Astrocyte of the cerebellum (primary cell): Measurements from ENCODE around the gene CAMTA1.

Source experiments
- DNase-seq: peaks from one replicate; pipeline ENCODE4 v3.0.0-alpha.2; 2011; ENCODE audit warnings: low read depth
- H3K4me3 ChIP-seq: 2 replicates; pipeline ENCODE4 v1.5.1; 2011; ENCODE audit warnings: mild to moderate bottlenecking, low read depth, low read length, moderate library complexity
- in situ Hi-C: cut with HindIII; loops from 2 replicates; pipeline ENCODE4 v1.10.0; 2017; ENCODE audit warnings: low sequenced_read_pairs
- TF ChIP-seq, protein P1 (sequence below): IDR thresholded peaks from 2 replicates; pipeline ENCODE4 v1.5.1; 2012; ENCODE audit warnings: low read length, low read depth, moderate library complexity, mild to moderate bottlenecking; ENCODE audit errors: missing control alignments

The CAMTA1 gene

DNA sequence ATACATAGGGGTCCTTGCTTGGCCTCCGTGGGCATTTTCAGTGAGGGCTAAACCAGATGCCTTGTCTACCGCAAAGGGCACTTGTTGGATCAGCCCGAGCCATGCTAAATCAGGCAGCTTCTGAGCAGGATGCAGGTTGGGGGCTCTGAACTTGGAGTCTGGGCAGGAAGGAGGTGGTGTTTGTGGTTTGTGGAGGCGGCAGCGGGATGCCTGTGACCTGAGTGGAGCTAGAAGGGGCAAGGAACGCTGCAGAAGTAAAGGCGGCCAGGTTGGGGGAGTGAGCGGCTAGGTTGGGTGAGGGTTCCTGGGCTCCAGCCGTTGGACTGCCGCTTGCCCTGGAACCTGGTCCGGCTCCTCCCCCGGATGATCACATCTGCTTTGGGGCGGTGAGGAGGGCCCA is 183.9 kb downstream of the CAMTA1 start:
- DNase-seq, result no peak

DNA sequence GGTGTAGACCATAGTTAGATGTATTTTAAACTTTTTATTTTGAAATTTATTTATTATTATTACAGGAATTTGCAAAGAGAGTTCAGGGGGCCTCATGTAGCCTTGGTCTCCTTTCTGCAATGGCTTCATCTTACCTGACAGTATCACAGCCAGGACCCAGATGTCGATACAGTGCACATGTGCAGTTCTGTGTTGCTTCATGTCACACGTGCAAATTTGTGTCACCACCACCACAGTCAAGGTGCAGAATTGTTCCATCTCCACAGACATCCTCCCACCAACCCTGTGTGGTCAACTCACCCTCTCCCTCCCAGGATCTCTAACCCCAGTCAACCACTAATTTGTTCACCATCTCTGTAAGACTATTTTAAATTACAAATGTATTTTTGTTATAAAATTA is 184.5 kb downstream of the CAMTA1 start:
- in situ Hi-C loops, result no loop called here
- no peak overlapping the region for H3K4me3 ChIP-seq
- DNase-seq, result no peak
- TF ChIP-seq, protein P1, sequence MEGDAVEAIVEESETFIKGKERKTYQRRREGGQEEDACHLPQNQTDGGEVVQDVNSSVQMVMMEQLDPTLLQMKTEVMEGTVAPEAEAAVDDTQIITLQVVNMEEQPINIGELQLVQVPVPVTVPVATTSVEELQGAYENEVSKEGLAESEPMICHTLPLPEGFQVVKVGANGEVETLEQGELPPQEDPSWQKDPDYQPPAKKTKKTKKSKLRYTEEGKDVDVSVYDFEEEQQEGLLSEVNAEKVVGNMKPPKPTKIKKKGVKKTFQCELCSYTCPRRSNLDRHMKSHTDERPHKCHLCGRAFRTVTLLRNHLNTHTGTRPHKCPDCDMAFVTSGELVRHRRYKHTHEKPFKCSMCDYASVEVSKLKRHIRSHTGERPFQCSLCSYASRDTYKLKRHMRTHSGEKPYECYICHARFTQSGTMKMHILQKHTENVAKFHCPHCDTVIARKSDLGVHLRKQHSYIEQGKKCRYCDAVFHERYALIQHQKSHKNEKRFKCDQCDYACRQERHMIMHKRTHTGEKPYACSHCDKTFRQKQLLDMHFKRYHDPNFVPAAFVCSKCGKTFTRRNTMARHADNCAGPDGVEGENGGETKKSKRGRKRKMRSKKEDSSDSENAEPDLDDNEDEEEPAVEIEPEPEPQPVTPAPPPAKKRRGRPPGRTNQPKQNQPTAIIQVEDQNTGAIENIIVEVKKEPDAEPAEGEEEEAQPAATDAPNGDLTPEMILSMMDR, result no peak

More for the DNA sequence above, 183.9 kb downstream of the CAMTA1 start:
- in situ Hi-C loops, result no loop called here
- no peak overlapping the region for H3K4me3 ChIP-seq
- TF ChIP-seq, protein P1, result no peak

DNA sequence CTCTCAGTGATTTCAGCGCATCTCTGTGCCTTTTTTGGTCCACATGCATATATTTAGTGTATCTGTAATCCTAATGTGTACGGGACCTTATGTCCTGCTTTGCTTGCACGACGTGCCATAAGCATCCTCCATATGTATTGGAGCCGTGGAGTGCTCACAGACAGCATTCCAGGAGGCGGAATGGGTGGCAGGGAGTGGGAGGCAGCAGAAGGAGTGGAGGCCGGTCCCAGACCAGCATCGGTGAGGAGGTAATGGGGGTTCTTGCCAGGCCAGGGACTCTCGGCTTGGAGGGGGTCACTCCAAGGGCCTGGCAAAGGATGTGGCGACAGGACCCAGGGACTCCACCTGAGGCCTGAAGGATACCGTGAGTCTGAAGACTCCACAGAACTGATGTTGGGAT is 185.0 kb downstream of the CAMTA1 start:
- TF ChIP-seq, protein P1, result no peak
- in situ Hi-C loops, result no loop called here
- no peak for DNase-seq
- no peak overlapping the region for H3K4me3 ChIP-seq

DNA sequence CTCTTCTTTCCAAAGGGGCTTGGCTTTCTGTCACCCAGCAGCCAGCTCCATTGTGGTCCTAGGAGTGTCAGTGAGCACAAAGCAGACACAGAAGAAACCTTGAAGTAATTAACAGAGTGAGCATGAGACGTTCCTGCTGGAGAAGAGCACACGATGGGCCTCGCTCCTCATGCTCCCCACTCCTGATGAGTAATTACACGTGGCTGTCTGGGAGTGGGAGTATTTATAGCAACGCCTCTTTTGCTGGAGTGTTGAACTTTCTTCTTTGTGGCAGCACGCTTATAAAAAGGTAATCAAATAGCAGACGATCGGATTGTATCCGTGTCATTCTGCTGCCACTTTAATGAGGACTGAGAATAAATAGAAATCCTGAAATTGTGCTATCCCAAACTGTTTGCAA is 185.8 kb downstream of the CAMTA1 start:
- no peak overlapping the region for H3K4me3 ChIP-seq
- in situ Hi-C loops, result no loop called here
- DNase-seq, result no peak
- TF ChIP-seq, protein P1, result no peak

DNA sequence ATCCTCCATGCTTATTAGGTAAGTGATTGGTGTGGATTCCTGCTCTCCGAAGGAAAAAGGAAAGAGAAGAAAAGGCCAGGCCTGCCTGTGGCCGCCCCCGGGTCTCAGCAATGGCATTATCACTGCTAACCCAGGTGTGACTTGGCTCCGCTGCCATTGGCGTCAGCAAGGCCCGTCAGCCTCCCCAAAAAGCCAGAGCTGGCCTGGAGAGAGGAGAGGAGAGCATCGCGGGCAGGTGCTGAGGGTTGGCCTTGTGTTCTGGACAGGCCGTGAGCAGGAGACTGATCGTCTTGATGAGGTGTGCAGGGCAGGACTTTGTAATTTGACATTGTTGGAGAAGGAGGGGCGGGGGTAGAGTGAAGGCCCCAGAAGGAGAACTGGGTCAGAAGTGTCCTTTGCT is 186.4 kb downstream of the CAMTA1 start:
- in situ Hi-C loops, result no loop called here
- no peak overlapping the region for H3K4me3 ChIP-seq
- TF ChIP-seq, protein P1, result no peak
- no peak for DNase-seq

DNA sequence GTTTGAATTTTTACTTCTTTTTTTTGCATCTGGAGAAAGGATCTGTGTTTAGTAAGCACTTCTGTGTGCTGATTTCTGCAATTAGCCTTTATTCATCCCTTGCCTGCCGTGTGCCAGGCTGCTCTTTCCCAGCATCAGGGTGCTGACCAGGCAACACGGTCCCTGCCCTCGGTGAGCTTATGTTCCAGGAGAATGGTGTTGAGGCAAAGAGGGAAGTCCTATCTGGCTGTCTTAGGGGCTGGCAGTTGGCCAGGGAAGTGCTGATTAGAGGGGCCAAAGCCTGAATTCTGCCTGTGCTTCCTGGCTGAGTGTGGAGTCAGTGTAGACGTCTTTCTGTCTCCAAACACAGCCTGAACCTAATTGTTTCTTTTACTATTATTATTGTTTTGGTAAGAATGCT is 187.1 kb downstream of the CAMTA1 start:
- H3K4me3 ChIP-seq, result no peak overlapping the region
- TF ChIP-seq, protein P1, result no peak
- in situ Hi-C loops, result no loop called here
- no peak for DNase-seq
